ENCODE data around the gene ALDH16A1.

The ALDH16A1 gene

GRCh38 chr19:49475995-49476880 is 23.2 kb downstream of the ALDH16A1 start:
- H3K36me3 Mint-ChIP-seq: peaks cover 6% of the 10 kb centered on the region
- peaks cover 43% of the 10 kb centered on the region for H3K4me1 Mint-ChIP-seq
- no peak for ATAC-seq
- H3K4me3 Mint-ChIP-seq: peak overlapping the region; percentile 88
- H3K9me3 Mint-ChIP-seq: no peaks in the 10 kb centered on the region
- H3K27me3 Mint-ChIP-seq: no peaks in the 10 kb centered on the region
- H3K27ac Mint-ChIP-seq: peak overlapping the region; percentile 96

GRCh38 chr19:49479975-49480628 is 27.1 kb downstream of the ALDH16A1 start:
- H3K36me3 Mint-ChIP-seq: peaks cover 6% of the 10 kb centered on the region
- H3K4me3 Mint-ChIP-seq: no peak overlapping the region
- no peak overlapping the region for H3K27ac Mint-ChIP-seq
- H3K27me3 Mint-ChIP-seq: no peaks in the 10 kb centered on the region
- no peak for ATAC-seq
- peaks cover 15% of the 10 kb centered on the region for H3K4me1 Mint-ChIP-seq
- no peaks in the 10 kb centered on the region for H3K9me3 Mint-ChIP-seq

GRCh38 chr19:49481020-49481683 is 28.1 kb downstream of the ALDH16A1 start:
- H3K36me3 Mint-ChIP-seq: peaks cover 5% of the 10 kb centered on the region
- H3K27me3 Mint-ChIP-seq: no peaks in the 10 kb centered on the region
- no peak overlapping the region for H3K27ac Mint-ChIP-seq
- H3K4me3 Mint-ChIP-seq: no peak overlapping the region
- no peak for ATAC-seq
- H3K4me1 Mint-ChIP-seq: peaks cover 9% of the 10 kb centered on the region
- H3K9me3 Mint-ChIP-seq: no peaks in the 10 kb centered on the region

GRCh38 chr19:49486232-49486631 is 33.2 kb downstream of the ALDH16A1 start:
- Mint-ChIP-seq H3K36me3 (peaks cover 39% of the 10 kb centered on the region), H3K4me1 (peaks cover 36% of the 10 kb centered on the region), H3K27ac (peak overlapping the region; percentile 98), H3K4me3 (peak overlapping the region; percentile 25), H3K9me3 (no peaks in the 10 kb centered on the region), H3K27me3 (no peaks in the 10 kb centered on the region)
- no peak for ATAC-seq

GRCh38 chr19:49486710-49487276 is 33.8 kb downstream of the ALDH16A1 start:
- Mint-ChIP-seq H3K9me3 (no peaks in the 10 kb centered on the region), H3K4me3 (peak overlapping the region; percentile 99), H3K36me3 (peaks cover 43% of the 10 kb centered on the region), H3K27ac (peak overlapping the region; percentile 98), H3K27me3 (no peaks in the 10 kb centered on the region), H3K4me1 (peaks cover 37% of the 10 kb centered on the region)
- ATAC-seq: no peak

- Mint-ChIP-seq H3K36me3 (peaks cover 49% of the 10 kb centered on the region), H3K4me3 (peak within 1 kb of the TSS; percentile 99), H3K9me3 (no peaks in the 10 kb centered on the region), H3K27me3 (no peaks in the 10 kb centered on the region), H3K4me1 (peaks cover 43% of the 10 kb centered on the region), H3K27ac (peak within 1 kb of the TSS; percentile 98)
- peak; percentile 98 for ATAC-seq
These were observed 34.4 kb downstream of the ALDH16A1 start, which contains the start of gene RPL13A for GRCh38 chr19:49487277-49488045. RPL13A (plus strand) TSS chr19:49487608; CDS start chr19:49487630, 22 bp downstream.

- Mint-ChIP-seq H3K27ac (peak overlapping the region; percentile 98), H3K27me3 (no peaks in the 10 kb centered on the region), H3K4me3 (peak overlapping the region; percentile 99), H3K36me3 (peaks cover 57% of the 10 kb centered on the region), H3K9me3 (no peaks in the 10 kb centered on the region), H3K4me1 (peaks cover 51% of the 10 kb centered on the region)
- no peak for ATAC-seq
These were observed 35.2 kb downstream of the ALDH16A1 start for GRCh38 chr19:49488046-49488862.

- no peaks in the 10 kb centered on the region for H3K27me3 Mint-ChIP-seq
- H3K4me3 Mint-ChIP-seq: peak overlapping the region; percentile 99
- peaks cover 54% of the 10 kb centered on the region for H3K4me1 Mint-ChIP-seq
- H3K27ac Mint-ChIP-seq: peak overlapping the region; percentile 98
- peaks cover 57% of the 10 kb centered on the region for H3K36me3 Mint-ChIP-seq
- H3K9me3 Mint-ChIP-seq: no peaks in the 10 kb centered on the region
- ATAC-seq: no peak
These were observed 36.0 kb downstream of the ALDH16A1 start for GRCh38 chr19:49488863-49489537.

- peak; percentile 37 for ATAC-seq
- Mint-ChIP-seq H3K4me3 (peak overlapping the region; percentile 99), H3K36me3 (peaks cover 57% of the 10 kb centered on the region), H3K27me3 (no peaks in the 10 kb centered on the region), H3K9me3 (no peaks in the 10 kb centered on the region), H3K4me1 (peaks cover 54% of the 10 kb centered on the region), H3K27ac (peak overlapping the region; percentile 98)
These were observed 36.7 kb downstream of the ALDH16A1 start for GRCh38 chr19:49489601-49490167.

- H3K36me3 Mint-ChIP-seq: peaks cover 57% of the 10 kb centered on the region
- peak overlapping the region; percentile 98 for H3K27ac Mint-ChIP-seq
- ATAC-seq: no peak
These were observed 37.4 kb downstream of the ALDH16A1 start for GRCh38 chr19:49490287-49491029.

GRCh38 chr19:49491030-49491803 is 38.2 kb downstream of the ALDH16A1 start:
- no peak for ATAC-seq
- no peaks in the 10 kb centered on the region for H3K27me3 Mint-ChIP-seq
- H3K4me3 Mint-ChIP-seq: peak overlapping the region; percentile 64

More at GRCh38 chr19:49490287-49491029, 37.4 kb downstream of the ALDH16A1 start:
- Mint-ChIP-seq H3K27me3 (no peaks in the 10 kb centered on the region), H3K4me3 (peak overlapping the region; percentile 99), H3K9me3 (no peaks in the 10 kb centered on the region), H3K4me1 (peaks cover 54% of the 10 kb centered on the region)

More at GRCh38 chr19:49491030-49491803, 38.2 kb downstream of the ALDH16A1 start:
- H3K27ac Mint-ChIP-seq: peak overlapping the region; percentile 98
- no peaks in the 10 kb centered on the region for H3K9me3 Mint-ChIP-seq
- H3K4me1 Mint-ChIP-seq: peaks cover 49% of the 10 kb centered on the region
- H3K36me3 Mint-ChIP-seq: peaks cover 59% of the 10 kb centered on the region

Measured in stimulated activated memory B cell treated with anti-CD40 and anti-IgM and Interleukin-4, amounts not matched to agents 10 μg/mL and 1 μg/mL and 100 μg/mL, for 72 hours (primary cell).